Neutrophil (primary cell): Measurements from ENCODE around the gene REV3L.

Experiments used
- H3K27ac ChIP-seq: fragments of 200-600 bp; sonication (generic); 2 replicates; pipeline ENCODE4 v1.5.1; 2016; ENCODE audit warnings: mild to moderate bottlenecking, moderate library complexity
- H3K27me3 ChIP-seq: fragments of 200-600 bp; sonication (generic); 2 replicates; pipeline ENCODE4 v1.6.0; 2016; ENCODE audit warnings: mild to moderate bottlenecking
- H3K36me3 ChIP-seq: fragments of 200-600 bp; sonication (generic); 2 replicates; pipeline ENCODE4 v1.5.1; 2017
- H3K4me1 ChIP-seq, 2 experiments: fragments of 200-600 bp in 1 of 2; sonication (generic) in 1 of 2; 1 replicate in 1 of 2; 2 replicates in 1 of 2; pipeline versions ENCODE4 v1.5.1 to v1.6.1; 2013 to 2016; ENCODE audit warnings: low read depth in 1 of 2, low read length in 1 of 2, mild to moderate bottlenecking in 1 of 2, moderate library complexity in 1 of 2; ENCODE audit not compliant: control insufficient read depth in 1 of 2, insufficient read depth in 1 of 2
- H3K4me3 ChIP-seq, 2 experiments: fragments of 200-600 bp in 1 of 2; sonication (generic) in 1 of 2; 1 replicate in 1 of 2; 2 replicates in 1 of 2; pipeline ENCODE4 v1.5.1; 2013 to 2016; ENCODE audit warnings: low read depth in 1 of 2, low read length in 1 of 2, mild to moderate bottlenecking in 1 of 2, moderate library complexity in 1 of 2
- H3K9me3 ChIP-seq: fragments of 200-600 bp; sonication (generic); 2 replicates; pipeline ENCODE4 v1.5.1; 2016
- CTCF ChIP-seq: fragments of 200-600 bp; sonication (generic); IDR thresholded peaks from 2 replicates; pipeline ENCODE4 v1.5.1; 2016; ENCODE audit warnings: antibody characterized with exemption

REV3L gene

GRCh38 chr6:111492499-111492898 is 9.5 kb upstream of the REV3L start:
- H3K36me3 ChIP-seq = no peaks in the 10 kb centered on the region
- H3K4me1 ChIP-seq = peaks cover 13 to 15% of the 10 kb centered on the region in 2 experiments
- no peak overlapping the region for H3K27ac ChIP-seq
- no peaks in the 10 kb centered on the region for H3K27me3 ChIP-seq
- no peak overlapping the region for H3K4me3 ChIP-seq
- TF ChIP-seq CTCF = no peak
- H3K9me3 ChIP-seq = no peaks in the 10 kb centered on the region

GRCh38 chr6:111490067-111490466 is 7.0 kb upstream of the REV3L start:
- Histone ChIP-seq H3K4me3 (no peak overlapping the region), H3K27ac (no peak overlapping the region), H3K27me3 (no peaks in the 10 kb centered on the region), H3K9me3 (no peaks in the 10 kb centered on the region), H3K4me1 (peaks cover 31 to 38% of the 10 kb centered on the region in 2 experiments), H3K36me3 (no peaks in the 10 kb centered on the region)
- no peak for TF ChIP-seq CTCF

DNA sequence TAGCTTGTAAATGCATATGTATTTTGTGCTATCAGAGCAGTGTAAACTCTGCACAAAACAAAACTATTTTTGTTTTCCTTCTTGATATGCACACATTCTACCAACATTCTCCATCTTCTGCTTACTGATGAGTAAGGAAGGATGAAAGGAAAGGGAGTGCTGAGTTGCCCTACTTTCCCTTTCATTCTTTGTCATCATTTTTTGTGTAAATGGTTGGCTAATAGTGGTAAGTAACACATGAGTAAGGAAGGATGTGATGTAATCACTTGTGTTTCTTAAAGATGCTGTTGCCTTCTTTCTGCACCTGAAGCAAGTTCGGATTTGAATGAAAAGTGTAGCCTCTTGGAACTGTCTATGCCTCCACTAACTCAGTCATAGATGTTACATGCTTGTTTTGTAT is 4.6 kb upstream of the REV3L start:
- no peaks in the 10 kb centered on the region for H3K27me3 ChIP-seq
- no peaks in the 10 kb centered on the region for H3K36me3 ChIP-seq
- TF ChIP-seq CTCF = no peak
- no peaks in the 10 kb centered on the region for H3K9me3 ChIP-seq
- peak overlapping the region; percentile 14 to 42 for H3K4me3 ChIP-seq
- H3K27ac ChIP-seq = peak overlapping the region; percentile 90
- peaks cover 43 to 49% of the 10 kb centered on the region in 2 experiments for H3K4me1 ChIP-seq

DNA sequence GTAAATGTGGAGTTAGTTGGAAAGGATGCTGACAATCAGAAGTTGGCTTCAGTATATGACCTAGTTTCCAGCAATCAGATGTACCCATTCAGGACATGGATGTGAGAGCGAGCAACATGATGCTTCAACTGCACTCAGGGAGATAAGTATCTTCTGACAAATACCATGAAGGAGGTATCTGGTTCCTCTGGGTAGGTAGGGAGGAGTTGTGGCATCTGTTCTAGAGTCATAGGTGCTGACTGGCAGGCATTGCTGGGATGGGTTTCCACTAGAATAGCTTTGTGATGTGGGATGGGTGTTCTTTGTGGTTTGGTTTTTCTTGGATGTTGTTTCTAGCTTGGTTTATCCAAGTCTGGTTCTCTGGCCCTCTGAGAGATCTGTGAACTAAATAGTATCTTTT is 3.9 kb upstream of the REV3L start:
- Histone ChIP-seq H3K4me1 (peaks cover 44 to 50% of the 10 kb centered on the region in 2 experiments), H3K27ac (peak overlapping the region; percentile 90), H3K4me3 (peak overlapping the region in 1 of 2 experiments; percentile 42), H3K9me3 (no peaks in the 10 kb centered on the region), H3K36me3 (no peaks in the 10 kb centered on the region), H3K27me3 (no peaks in the 10 kb centered on the region)
- no peak for TF ChIP-seq CTCF

DNA sequence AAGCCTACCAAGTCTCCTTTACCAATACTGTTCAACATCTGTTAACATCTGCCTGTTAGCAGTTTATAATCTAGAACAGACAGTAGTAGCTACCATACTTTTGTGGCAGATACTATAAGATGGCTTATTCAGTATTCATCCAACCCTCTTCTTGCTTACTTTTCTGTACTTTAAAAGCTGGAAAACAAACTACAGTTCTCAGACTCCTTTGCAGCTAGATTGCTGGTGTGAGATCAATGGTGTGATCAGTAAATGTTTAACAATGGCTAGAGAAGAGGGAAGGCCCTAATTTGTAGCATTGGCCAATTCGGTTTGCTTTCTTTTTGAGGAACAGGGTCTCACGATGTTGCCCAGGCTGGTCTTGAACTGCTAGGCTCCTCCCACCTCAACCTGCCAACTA is 3.5 kb upstream of the REV3L start:
- H3K4me1 ChIP-seq = peaks cover 49 to 54% of the 10 kb centered on the region in 2 experiments
- H3K27ac ChIP-seq = peak overlapping the region; percentile 90
- no peaks in the 10 kb centered on the region for H3K36me3 ChIP-seq
- no peaks in the 10 kb centered on the region for H3K27me3 ChIP-seq
- TF ChIP-seq CTCF = no peak
- no peak overlapping the region for H3K4me3 ChIP-seq
- no peaks in the 10 kb centered on the region for H3K9me3 ChIP-seq

DNA sequence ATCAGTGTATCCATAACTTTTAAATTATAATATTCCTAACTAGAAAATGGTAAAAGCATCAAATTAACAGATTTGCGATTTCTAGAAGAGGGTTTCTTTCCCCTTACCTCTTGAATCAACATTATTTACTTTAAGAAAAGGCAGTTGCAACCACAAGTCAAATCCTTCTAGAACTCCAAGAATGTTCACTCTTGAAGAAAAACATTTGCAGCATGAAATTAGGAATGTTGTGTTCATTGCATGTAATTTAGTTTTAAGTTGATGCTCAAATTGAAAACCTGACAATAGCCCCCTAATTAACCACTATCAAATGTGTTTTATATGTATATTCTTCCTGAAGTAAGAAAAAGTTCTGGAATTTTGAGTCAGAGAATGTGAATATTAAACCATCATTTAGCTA is 2.3 kb upstream of the REV3L start:
- no peak for TF ChIP-seq CTCF
- Histone ChIP-seq H3K27ac (peak overlapping the region; percentile 99), H3K9me3 (no peaks in the 10 kb centered on the region), H3K4me3 (no peak overlapping the region), H3K27me3 (no peaks in the 10 kb centered on the region), H3K36me3 (no peaks in the 10 kb centered on the region), H3K4me1 (peaks cover 56 to 62% of the 10 kb centered on the region in 2 experiments)
